ENCODE measurements around the gene RGL1. TPM values are rescaled to one million over a fixed set of nuclear protein-coding genes. Genes with fewer than 3 reads are reported as not detected.

Gene RGL1
- total RNA-seq, 1 experiment from 2014 or later, result 4.8 TPM

DNA sequence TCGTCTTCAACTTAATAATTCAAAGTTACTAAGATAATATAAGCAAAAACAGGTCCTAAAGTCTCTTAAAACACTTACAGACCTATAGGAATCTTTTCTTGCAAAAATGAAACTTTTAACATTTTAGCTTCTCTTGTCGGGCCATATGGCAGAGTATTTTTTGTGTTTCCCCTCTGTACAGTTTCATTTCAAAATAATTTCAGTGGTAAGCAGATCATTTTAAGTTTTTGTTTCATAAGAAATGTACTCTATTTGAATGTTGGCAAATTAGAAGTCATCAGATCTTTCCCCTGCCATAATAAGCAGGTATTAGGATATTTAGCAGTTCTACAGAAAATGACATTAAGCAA lies 37.9 kb downstream of the RGL1 start:
- no TSS peak for BruUV-seq (replicated peaks)
- Mint-ChIP-seq H3K4me3 (ENCODE audit: low read depth, unreplicated experiment) (peak overlapping the region; percentile 38), H3K27me3 (ENCODE audit: unreplicated experiment) (no peaks in the 10 kb centered on the region), H3K9me3 (ENCODE audit: low read depth, unreplicated experiment) (no peaks in the 10 kb centered on the region), H3K4me1 (ENCODE audit: low read depth, unreplicated experiment) (peaks cover 58% of the 10 kb centered on the region), H3K27ac (ENCODE audit: unreplicated experiment) (peak overlapping the region; percentile 58), H3K36me3 (ENCODE audit: insufficient read depth, unreplicated experiment) (peaks cover 12% of the 10 kb centered on the region)
- TF ChIP-seq, protein P1, sequence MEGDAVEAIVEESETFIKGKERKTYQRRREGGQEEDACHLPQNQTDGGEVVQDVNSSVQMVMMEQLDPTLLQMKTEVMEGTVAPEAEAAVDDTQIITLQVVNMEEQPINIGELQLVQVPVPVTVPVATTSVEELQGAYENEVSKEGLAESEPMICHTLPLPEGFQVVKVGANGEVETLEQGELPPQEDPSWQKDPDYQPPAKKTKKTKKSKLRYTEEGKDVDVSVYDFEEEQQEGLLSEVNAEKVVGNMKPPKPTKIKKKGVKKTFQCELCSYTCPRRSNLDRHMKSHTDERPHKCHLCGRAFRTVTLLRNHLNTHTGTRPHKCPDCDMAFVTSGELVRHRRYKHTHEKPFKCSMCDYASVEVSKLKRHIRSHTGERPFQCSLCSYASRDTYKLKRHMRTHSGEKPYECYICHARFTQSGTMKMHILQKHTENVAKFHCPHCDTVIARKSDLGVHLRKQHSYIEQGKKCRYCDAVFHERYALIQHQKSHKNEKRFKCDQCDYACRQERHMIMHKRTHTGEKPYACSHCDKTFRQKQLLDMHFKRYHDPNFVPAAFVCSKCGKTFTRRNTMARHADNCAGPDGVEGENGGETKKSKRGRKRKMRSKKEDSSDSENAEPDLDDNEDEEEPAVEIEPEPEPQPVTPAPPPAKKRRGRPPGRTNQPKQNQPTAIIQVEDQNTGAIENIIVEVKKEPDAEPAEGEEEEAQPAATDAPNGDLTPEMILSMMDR (IDR thresholded peaks at IDR 0.05; ENCODE audit: unreplicated experiment), result no peak
- intact Hi-C loops (cut with micrococcal nuclease; ENCODE audit: unreplicated experiment), result loop anchor here (2.0 to 5.0 kb wide), 4 partner anchors 34 to 185 kb away; no protein-coding TSS in a partner anchor
- no peak for DNase-seq
- CTCF ChIA-PET, result interaction anchor here (0.6 to 1.8 kb wide), 5 partner anchors 14 to 585 kb away, joined by 3 to 4 read pairs (median 4); no protein-coding TSS in a partner anchor

DNA sequence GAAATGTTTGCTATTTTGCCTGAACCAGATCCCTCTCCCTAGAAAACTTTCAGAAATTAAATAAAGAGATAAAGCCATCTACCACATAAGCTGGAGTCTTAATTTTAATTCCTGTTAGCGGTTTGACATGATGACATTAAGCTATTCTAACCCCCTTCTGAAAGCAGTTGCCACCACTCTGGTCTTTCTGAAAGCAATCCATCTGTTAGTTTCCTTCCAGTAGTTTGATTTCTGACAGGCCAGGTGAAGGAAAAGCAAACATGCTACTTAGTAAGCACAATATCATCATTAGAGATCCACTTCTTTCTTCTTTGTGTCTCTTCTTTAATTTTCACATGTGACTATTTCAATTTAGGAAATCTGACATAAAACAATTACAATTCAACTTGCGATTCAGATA lies 39.9 kb downstream of the RGL1 start:
- Mint-ChIP-seq H3K27me3 (ENCODE audit: unreplicated experiment) (no peaks in the 10 kb centered on the region), H3K9me3 (ENCODE audit: low read depth, unreplicated experiment) (no peaks in the 10 kb centered on the region), H3K4me3 (ENCODE audit: low read depth, unreplicated experiment) (no peak overlapping the region), H3K27ac (ENCODE audit: unreplicated experiment) (no peak overlapping the region), H3K36me3 (ENCODE audit: insufficient read depth, unreplicated experiment) (peaks cover 12% of the 10 kb centered on the region), H3K4me1 (ENCODE audit: low read depth, unreplicated experiment) (peaks cover 60% of the 10 kb centered on the region)
- no TSS peak for BruUV-seq (replicated peaks)
- CTCF ChIA-PET, result interaction anchor here (1.4 kb wide), 1 partner anchor 189 kb away, joined by 4 read pairs; no protein-coding TSS in a partner anchor
- TF ChIP-seq, protein P1 (IDR thresholded peaks at IDR 0.05; ENCODE audit: unreplicated experiment), result no peak
- no peak for DNase-seq
- intact Hi-C loops (cut with micrococcal nuclease; ENCODE audit: unreplicated experiment), result loop anchor here (5.0 kb wide), 1 partner anchor 188 kb away; no protein-coding TSS in a partner anchor

- Mint-ChIP-seq H3K4me3 (ENCODE audit: low read depth, unreplicated experiment) (no peak overlapping the region), H3K27ac (ENCODE audit: unreplicated experiment) (no peak overlapping the region), H3K4me1 (ENCODE audit: low read depth, unreplicated experiment) (peaks cover 54% of the 10 kb centered on the region), H3K9me3 (ENCODE audit: low read depth, unreplicated experiment) (no peaks in the 10 kb centered on the region), H3K27me3 (ENCODE audit: unreplicated experiment) (no peaks in the 10 kb centered on the region), H3K36me3 (ENCODE audit: insufficient read depth, unreplicated experiment) (peaks cover 12% of the 10 kb centered on the region)
- intact Hi-C loops (cut with micrococcal nuclease; ENCODE audit: unreplicated experiment), result no loop called here
- DNase-seq, result no peak
- TF ChIP-seq, protein P1 (IDR thresholded peaks at IDR 0.05; ENCODE audit: unreplicated experiment), result no peak
- CTCF ChIA-PET, result interaction anchor here (1.4 kb wide), 1 partner anchor 190 kb away, joined by 4 read pairs; no protein-coding TSS in a partner anchor
- no TSS peak for BruUV-seq (replicated peaks)
These were observed 40.8 kb downstream of the RGL1 start for GRCh38 chr1:183845681-183846080.

- peak overlapping the region; percentile 11 for H3K27ac Mint-ChIP-seq (ENCODE audit: unreplicated experiment)
- CTCF ChIA-PET, result no interaction called here
- H3K9me3 Mint-ChIP-seq (ENCODE audit: low read depth, unreplicated experiment), result no peaks in the 10 kb centered on the region
- no peaks in the 10 kb centered on the region for H3K27me3 Mint-ChIP-seq (ENCODE audit: unreplicated experiment)
- TF ChIP-seq, protein P1 (IDR thresholded peaks at IDR 0.05; ENCODE audit: unreplicated experiment), result no peak
- peaks cover 1% of the 10 kb centered on the region for H3K36me3 Mint-ChIP-seq (ENCODE audit: insufficient read depth, unreplicated experiment)
- no peak overlapping the region for H3K4me3 Mint-ChIP-seq (ENCODE audit: low read depth, unreplicated experiment)
- peaks cover 39% of the 10 kb centered on the region for H3K4me1 Mint-ChIP-seq (ENCODE audit: low read depth, unreplicated experiment)
- no peak for DNase-seq
- BruUV-seq (replicated peaks), result no TSS peak
- intact Hi-C loops (cut with micrococcal nuclease; ENCODE audit: unreplicated experiment), result no loop called here
These were observed 42.7 kb downstream of the RGL1 start for GRCh38 chr1:183847641-183848040.
